DND-41 (cell line): ENCODE measurements around the gene MAL.

Experiments used
- EZH2 ChIP-seq: IDR thresholded peaks from 3 replicates; pipeline ENCODE4 v1.6.1; 2012; ENCODE audit warnings: borderline replicate concordance, low read depth, mild to moderate bottlenecking, moderate library complexity, low read length, inconsistent platforms; ENCODE audit not compliant: severe bottlenecking
- TF ChIP-seq, protein P1 (sequence below): IDR thresholded peaks from 2 replicates; pipeline ENCODE4 v1.5.1; 2012; ENCODE audit warnings: borderline replicate concordance, low read length, moderate library complexity, mild to moderate bottlenecking; ENCODE audit not compliant: poor library complexity, severe bottlenecking; ENCODE audit errors: extremely low read depth

GRCh38 chr2:95068256-95068655 lies 42.7 kb downstream of the MAL start:
- TF ChIP-seq, protein P1, sequence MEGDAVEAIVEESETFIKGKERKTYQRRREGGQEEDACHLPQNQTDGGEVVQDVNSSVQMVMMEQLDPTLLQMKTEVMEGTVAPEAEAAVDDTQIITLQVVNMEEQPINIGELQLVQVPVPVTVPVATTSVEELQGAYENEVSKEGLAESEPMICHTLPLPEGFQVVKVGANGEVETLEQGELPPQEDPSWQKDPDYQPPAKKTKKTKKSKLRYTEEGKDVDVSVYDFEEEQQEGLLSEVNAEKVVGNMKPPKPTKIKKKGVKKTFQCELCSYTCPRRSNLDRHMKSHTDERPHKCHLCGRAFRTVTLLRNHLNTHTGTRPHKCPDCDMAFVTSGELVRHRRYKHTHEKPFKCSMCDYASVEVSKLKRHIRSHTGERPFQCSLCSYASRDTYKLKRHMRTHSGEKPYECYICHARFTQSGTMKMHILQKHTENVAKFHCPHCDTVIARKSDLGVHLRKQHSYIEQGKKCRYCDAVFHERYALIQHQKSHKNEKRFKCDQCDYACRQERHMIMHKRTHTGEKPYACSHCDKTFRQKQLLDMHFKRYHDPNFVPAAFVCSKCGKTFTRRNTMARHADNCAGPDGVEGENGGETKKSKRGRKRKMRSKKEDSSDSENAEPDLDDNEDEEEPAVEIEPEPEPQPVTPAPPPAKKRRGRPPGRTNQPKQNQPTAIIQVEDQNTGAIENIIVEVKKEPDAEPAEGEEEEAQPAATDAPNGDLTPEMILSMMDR, result no peak
- TF ChIP-seq EZH2, result no peak
